Hepatocyte (in vitro differentiated cells): ENCODE data around the gene GLRA3. TPM values are rescaled to one million over a fixed set of nuclear protein-coding genes. Genes with fewer than 3 reads are reported as not detected.
"Not testable (repeated sequence)": the region's sequence is repeated elsewhere in the genome, so short reads cannot be mapped to it uniquely, and the experiment has no call there.

Experiments used
- DNase-seq: peaks from one replicate; pipeline ENCODE4 v3.0.0-alpha.2; 2016; ENCODE audit warnings: low spot score
- H2AFZ ChIP-seq: fragments of 200-600 bp; sonication (generic); 2 replicates; pipeline ENCODE4 v1.6.0; 2016; ENCODE audit warnings: antibody characterized with exemption, mild to moderate bottlenecking
- H3K27ac ChIP-seq: fragments of 200-600 bp; sonication (generic); 2 replicates; pipeline ENCODE4 v1.5.1; 2016; ENCODE audit warnings: mild to moderate bottlenecking
- H3K27me3 ChIP-seq: fragments of 200-600 bp; sonication (generic); 2 replicates; pipeline ENCODE4 v1.6.1; 2016
- H3K36me3 ChIP-seq: fragments of 200-600 bp; sonication (generic); replicated peaks from 2 replicates; pipeline ENCODE4 v1.5.1; 2016; ENCODE audit warnings: low read depth; ENCODE audit not compliant: insufficient read depth
- H3K4me1 ChIP-seq: fragments of 200-600 bp; sonication (generic); 2 replicates; pipeline ENCODE4 v1.5.1; 2016; ENCODE audit warnings: mild to moderate bottlenecking, moderate library complexity; ENCODE audit not compliant: insufficient read depth
- H3K4me2 ChIP-seq: fragments of 200-600 bp; sonication (generic); 2 replicates; pipeline ENCODE4 v1.6.0; 2016
- H3K4me3 ChIP-seq: fragments of 200-600 bp; sonication (generic); 2 replicates; pipeline ENCODE4 v1.5.1; 2016; ENCODE audit warnings: mild to moderate bottlenecking
- H3K79me2 ChIP-seq: fragments of 200-600 bp; sonication (generic); 2 replicates; pipeline ENCODE4 v1.6.0; 2017; ENCODE audit warnings: mild to moderate bottlenecking
- H3K9me2 ChIP-seq: fragments of 200-600 bp; sonication (generic); replicated peaks from 2 replicates; pipeline ENCODE4 v1.6.0; 2017; ENCODE audit warnings: mild to moderate bottlenecking; ENCODE audit not compliant: insufficient read depth
- H3K9me3 ChIP-seq: fragments of 200-600 bp; sonication (generic); 2 replicates; pipeline ENCODE4 v1.5.1; 2016; ENCODE audit warnings: low read depth, mild to moderate bottlenecking
- H4K20me1 ChIP-seq: fragments of 200-600 bp; sonication (generic); 2 replicates; pipeline ENCODE4 v1.6.0; 2016; ENCODE audit warnings: mild to moderate bottlenecking; ENCODE audit not compliant: insufficient read depth, poor library complexity, severe bottlenecking
- EZH2 ChIP-seq: fragments of 200-600 bp; sonication (generic); IDR thresholded peaks from 2 replicates; pipeline ENCODE4 v1.6.1; 2016; ENCODE audit warnings: antibody characterized with exemption, mild to moderate bottlenecking, borderline replicate concordance
- EZH2phosphoT487 ChIP-seq: fragments of 200-600 bp; sonication (generic); IDR thresholded peaks from one replicate; pipeline ENCODE4 v1.6.1; 2018; ENCODE audit warnings: antibody characterized with exemption, mild to moderate bottlenecking, low read depth, moderate library complexity; ENCODE audit not compliant: unreplicated experiment, severe bottlenecking
- WGBS: methylation state at CpG from one replicate; pipeline ENCODE4 v1.1.6; 2016; ENCODE audit warnings: low lambda C conversion rate; ENCODE audit errors: missing lambda C conversion rate; 5-methylcytosine and 5-hydroxymethylcytosine counted together
- polyA plus RNA-seq: library from polyadenylated mRNA; unstranded; fragments of >200 nt; fragmentation: Nextera tagmentation; extraction: Ambion mirVana; gene quantifications from 2 replicates; pipeline ENCODE4 v1.2.1, GENCODE V29; 2016
- total RNA-seq: library from RNA; depleted of rRNA; stranded (reverse); fragments of >200 nt; gene quantifications from 2 replicates; pipeline ENCODE4 v1.2.3, GENCODE V29; 2014
- TF ChIP-seq, protein P1 (sequence below): fragments of 200-600 bp; sonication (generic); IDR thresholded peaks from 2 replicates; pipeline ENCODE4 v1.5.1; 2016; ENCODE audit warnings: antibody characterized with exemption, mild to moderate bottlenecking; ENCODE audit not compliant: poor library complexity

The GLRA3 gene
- total and polyA plus RNA-seq, 2 experiments from 2014 or later = 0.10 TPM; not detected in 1

DNA sequence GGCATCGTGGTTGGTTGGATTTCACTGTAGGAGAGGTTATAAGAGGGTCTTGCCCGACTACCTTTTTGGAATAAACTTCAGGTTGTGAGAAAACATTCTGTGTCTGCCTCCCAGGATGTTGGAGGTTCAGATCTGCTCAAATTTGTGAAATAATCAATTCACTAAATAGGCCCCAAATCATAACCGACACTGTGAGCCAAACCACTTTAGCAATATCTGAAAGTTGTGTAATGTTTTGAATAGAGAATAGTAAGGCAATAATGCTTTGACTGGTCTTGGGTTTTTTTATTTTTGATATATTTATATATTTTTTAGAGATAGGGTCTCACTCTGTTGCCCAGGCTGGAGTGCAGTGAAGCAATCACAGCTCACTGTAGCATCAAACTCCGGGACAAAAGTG is 131.2 kb downstream of the GLRA3 start:
- H3K9me3 ChIP-seq = no peaks in the 10 kb centered on the region
- H3K4me2 ChIP-seq = no peak overlapping the region
- 71% methylated on average over 4 of the region's 4 CpGs for WGBS
- H4K20me1 ChIP-seq = no peaks in the 10 kb centered on the region
- no peaks in the 10 kb centered on the region for H3K36me3 ChIP-seq
- no peak overlapping the region for H3K27ac ChIP-seq
- H2AFZ ChIP-seq = no peak overlapping the region
- H3K27me3 ChIP-seq = no peaks in the 10 kb centered on the region
- H3K4me1 ChIP-seq = no peaks in the 10 kb centered on the region
- H3K4me3 ChIP-seq = no peak overlapping the region
- H3K79me2 ChIP-seq = no peaks in the 10 kb centered on the region
- no peaks in the 10 kb centered on the region for H3K9me2 ChIP-seq
- TF ChIP-seq EZH2 (no peak), EZH2phosphoT487 (no peak)
- TF ChIP-seq, protein P1, sequence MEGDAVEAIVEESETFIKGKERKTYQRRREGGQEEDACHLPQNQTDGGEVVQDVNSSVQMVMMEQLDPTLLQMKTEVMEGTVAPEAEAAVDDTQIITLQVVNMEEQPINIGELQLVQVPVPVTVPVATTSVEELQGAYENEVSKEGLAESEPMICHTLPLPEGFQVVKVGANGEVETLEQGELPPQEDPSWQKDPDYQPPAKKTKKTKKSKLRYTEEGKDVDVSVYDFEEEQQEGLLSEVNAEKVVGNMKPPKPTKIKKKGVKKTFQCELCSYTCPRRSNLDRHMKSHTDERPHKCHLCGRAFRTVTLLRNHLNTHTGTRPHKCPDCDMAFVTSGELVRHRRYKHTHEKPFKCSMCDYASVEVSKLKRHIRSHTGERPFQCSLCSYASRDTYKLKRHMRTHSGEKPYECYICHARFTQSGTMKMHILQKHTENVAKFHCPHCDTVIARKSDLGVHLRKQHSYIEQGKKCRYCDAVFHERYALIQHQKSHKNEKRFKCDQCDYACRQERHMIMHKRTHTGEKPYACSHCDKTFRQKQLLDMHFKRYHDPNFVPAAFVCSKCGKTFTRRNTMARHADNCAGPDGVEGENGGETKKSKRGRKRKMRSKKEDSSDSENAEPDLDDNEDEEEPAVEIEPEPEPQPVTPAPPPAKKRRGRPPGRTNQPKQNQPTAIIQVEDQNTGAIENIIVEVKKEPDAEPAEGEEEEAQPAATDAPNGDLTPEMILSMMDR = no peak
- no peak for DNase-seq

DNA sequence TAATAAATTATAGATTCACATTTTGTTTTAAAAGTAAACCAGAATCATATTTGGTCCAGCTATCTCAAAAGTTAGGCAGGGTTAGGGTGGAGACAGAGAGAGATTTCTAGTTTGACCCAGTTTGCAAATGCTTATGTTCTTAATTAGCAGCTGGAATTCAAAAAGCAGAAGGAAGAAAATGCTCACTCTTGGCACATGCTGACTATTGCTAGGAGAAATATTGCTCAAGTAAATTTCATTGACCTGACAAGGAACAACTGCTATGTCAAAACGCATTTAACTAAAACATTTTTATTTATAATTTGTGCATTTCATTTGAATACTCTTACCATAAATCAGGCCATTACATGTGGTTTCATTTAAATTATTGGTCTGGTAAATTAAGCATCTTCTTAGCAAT is 131.8 kb downstream of the GLRA3 start:
- no peaks in the 10 kb centered on the region for H3K9me3 ChIP-seq
- no peak overlapping the region for H2AFZ ChIP-seq
- H3K79me2 ChIP-seq = no peaks in the 10 kb centered on the region
- H3K27ac ChIP-seq = no peak overlapping the region
- DNase-seq = no peak
- no peaks in the 10 kb centered on the region for H3K36me3 ChIP-seq
- no peak overlapping the region for H3K4me2 ChIP-seq
- TF ChIP-seq EZH2phosphoT487 (no peak), EZH2 (no peak)
- TF ChIP-seq, protein P1 = no peak
- no peaks in the 10 kb centered on the region for H4K20me1 ChIP-seq
- H3K27me3 ChIP-seq = no peaks in the 10 kb centered on the region
- no peaks in the 10 kb centered on the region for H3K9me2 ChIP-seq
- no peaks in the 10 kb centered on the region for H3K4me1 ChIP-seq
- WGBS = 63% methylated on average over 1 of the region's 1 CpG
- H3K4me3 ChIP-seq = no peak overlapping the region

DNA sequence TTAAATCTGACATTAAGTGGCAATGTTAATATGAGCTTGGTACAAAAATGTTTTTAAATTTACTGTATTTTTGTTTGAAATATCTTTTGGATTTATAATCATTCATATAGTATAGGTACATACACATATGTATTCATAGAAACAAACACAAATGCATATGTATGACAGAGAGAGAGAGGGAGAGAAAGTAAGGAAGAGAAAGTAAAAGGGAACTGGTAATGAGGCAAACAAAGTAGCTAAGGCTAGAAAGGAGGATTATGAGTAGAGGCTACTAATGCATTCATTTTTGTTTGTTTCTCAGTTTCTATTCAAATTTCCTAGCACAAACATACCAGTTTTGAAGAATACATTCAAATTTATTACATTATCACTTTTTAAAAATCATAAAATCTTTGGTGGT is 132.4 kb downstream of the GLRA3 start:
- no peaks in the 10 kb centered on the region for H4K20me1 ChIP-seq
- no peaks in the 10 kb centered on the region for H3K79me2 ChIP-seq
- H3K4me1 ChIP-seq = no peaks in the 10 kb centered on the region
- no peak overlapping the region for H2AFZ ChIP-seq
- no peaks in the 10 kb centered on the region for H3K36me3 ChIP-seq
- TF ChIP-seq EZH2 (no peak), EZH2phosphoT487 (no peak)
- TF ChIP-seq, protein P1 = no peak
- no peak for DNase-seq
- no peaks in the 10 kb centered on the region for H3K27me3 ChIP-seq
- H3K9me3 ChIP-seq = no peaks in the 10 kb centered on the region
- no peaks in the 10 kb centered on the region for H3K9me2 ChIP-seq
- H3K4me3 ChIP-seq = no peak overlapping the region
- no peak overlapping the region for H3K4me2 ChIP-seq
- no peak overlapping the region for H3K27ac ChIP-seq

DNA sequence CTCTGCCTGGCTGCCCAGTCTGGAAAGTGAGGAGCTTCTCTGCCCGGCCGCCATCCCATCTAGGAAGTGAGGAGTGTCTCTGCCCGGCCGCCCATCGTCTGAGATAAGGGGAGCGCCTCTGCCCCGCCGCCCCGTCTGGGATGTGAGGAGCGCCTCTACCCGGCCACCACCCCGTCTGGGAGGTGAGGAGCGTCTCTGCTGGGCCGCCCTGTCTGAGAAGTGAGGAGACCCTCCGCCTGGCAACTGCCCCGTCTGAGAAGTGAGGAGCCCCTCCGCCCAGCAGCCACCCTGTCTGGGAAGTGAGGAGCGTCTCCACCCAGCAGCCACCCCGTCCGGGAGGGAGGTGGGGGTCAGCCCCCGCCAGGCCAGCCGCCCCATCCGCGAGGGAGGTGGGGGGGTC is 137.2 kb downstream of the GLRA3 start:
- 95% methylated on average over 7 of the region's 24 CpGs for WGBS

More for the DNA sequence above, 137.2 kb downstream of the GLRA3 start:
- not testable (repeated sequence) for H3K36me3 ChIP-seq, DNase-seq, H4K20me1 ChIP-seq, H3K27me3 ChIP-seq, H3K4me2 ChIP-seq, H2AFZ ChIP-seq, H3K9me2 ChIP-seq, H3K4me1 ChIP-seq, H3K4me3 ChIP-seq, H3K79me2 ChIP-seq, H3K27ac ChIP-seq
- H3K9me3 ChIP-seq = peaks cover 13% of the 10 kb centered on the region
